ENCODE data around the gene GUCA2B.

The GUCA2B gene

GRCh38 chr1:42162181-42162580 is 9.0 kb downstream of the GUCA2B start:
- ChIA-PET POLR2A (no interaction called here), CTCF (interaction anchor here (2.4 to 4.3 kb wide), 2 partner anchors 11 to 13 kb away, joined by 7 to 31 read pairs; no protein-coding TSS in a partner anchor)
- no peak for DNase-seq (ENCODE audit: extremely low spot score)
- no peak for TF ChIP-seq CTCF (IDR thresholded peaks at IDR 0.05; ENCODE audit: control extremely low read depth, extremely low read depth, low read depth, missing control alignments)

- no peak for DNase-seq (ENCODE audit: extremely low spot score)
- TF ChIP-seq CTCF (IDR thresholded peaks at IDR 0.05; ENCODE audit: control extremely low read depth, extremely low read depth, low read depth, missing control alignments) = no peak
- CTCF ChIA-PET = interaction anchor here (2.4 to 4.3 kb wide), 2 partner anchors 10 to 12 kb away, joined by 7 to 31 read pairs; no protein-coding TSS in a partner anchor
- POLR2A ChIA-PET = no interaction called here
Observed at GRCh38 chr1:42163114-42163513, 9.9 kb downstream of the GUCA2B start.

GRCh38 chr1:42163536-42164503 is 10.6 kb downstream of the GUCA2B start:
- TF ChIP-seq CTCF (IDR thresholded peaks at IDR 0.05; ENCODE audit: control extremely low read depth, extremely low read depth, low read depth, missing control alignments) = no peak
- no peak for DNase-seq (ENCODE audit: extremely low spot score)
- POLR2A ChIA-PET = no interaction called here
- CTCF ChIA-PET = interaction anchor here (0.8 to 4.3 kb wide), 3 partner anchors 10 to 17 kb away, joined by 3 to 31 read pairs (median 7); no protein-coding TSS in a partner anchor

- no peak for DNase-seq (ENCODE audit: extremely low spot score)
- TF ChIP-seq CTCF (IDR thresholded peaks at IDR 0.05; ENCODE audit: control extremely low read depth, extremely low read depth, low read depth, missing control alignments) = no peak
- CTCF ChIA-PET = interaction anchor here (1.6 to 4.3 kb wide), 3 partner anchors 9 to 648 kb away, joined by 3 to 31 read pairs (median 7); no protein-coding TSS in a partner anchor
- POLR2A ChIA-PET = no interaction called here
Observed at GRCh38 chr1:42164551-42165420, 11.6 kb downstream of the GUCA2B start, which contains the start of gene GUCA2A. Gene GUCA2A (minus strand): TSS chr1:42164745. CDS start chr1:42164712, 33 bp downstream.

DNA sequence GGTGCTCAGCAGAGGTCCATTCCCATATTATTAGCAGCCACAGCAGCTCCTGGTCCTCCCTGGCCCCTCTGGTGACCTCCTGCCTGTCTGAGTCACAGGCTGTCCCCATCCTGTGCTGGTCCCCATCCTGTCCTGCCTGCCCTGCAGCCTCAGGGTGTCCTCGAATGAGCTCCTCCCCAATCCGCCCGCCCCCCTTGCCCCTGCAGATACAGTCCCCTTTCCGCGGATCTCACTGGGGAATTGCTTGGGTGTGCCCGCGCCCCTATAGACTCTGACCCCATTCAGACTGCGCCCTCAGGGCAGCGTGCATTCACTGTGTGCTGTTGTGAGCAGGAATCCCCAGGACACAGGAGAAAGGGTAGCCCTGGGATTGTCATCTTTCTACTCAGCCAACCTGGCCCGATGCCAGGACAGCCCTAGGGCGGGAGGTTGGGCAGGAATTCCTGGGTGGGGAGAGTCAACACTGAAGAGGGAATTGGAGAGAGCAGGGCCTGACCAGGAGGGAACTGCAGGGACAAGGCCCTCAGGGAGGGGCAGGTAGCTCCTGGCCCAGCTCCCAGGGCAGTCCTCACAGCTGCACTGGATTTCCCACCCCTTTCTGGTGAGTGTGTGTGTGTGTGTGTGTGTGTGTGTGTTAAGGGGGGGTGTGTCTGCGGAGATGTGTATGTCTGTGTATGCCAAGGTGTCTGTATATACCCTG is 12.5 kb downstream of the GUCA2B start:
- no peak for DNase-seq (ENCODE audit: extremely low spot score)
- no peak for TF ChIP-seq CTCF (IDR thresholded peaks at IDR 0.05; ENCODE audit: control extremely low read depth, extremely low read depth, low read depth, missing control alignments)
- ChIA-PET POLR2A (no interaction called here), CTCF (interaction anchor here (1.6 to 4.3 kb wide), 2 partner anchors 8 to 649 kb away, joined by 3 to 31 read pairs; no protein-coding TSS in a partner anchor)
